Rectal smooth muscle tissue (tissue), 1 donor: ENCODE results near the gene RFC1.
"Not testable (repeated sequence)": the region's sequence is repeated elsewhere in the genome, so short reads cannot be mapped to it uniquely, and the experiment has no call there.

Experiments
- H3K27ac ChIP-seq: one replicate; pipeline ENCODE4 v1.7.0; 2013; ENCODE audit warnings: low read depth, low read length, inconsistent platforms
- H3K27me3 ChIP-seq: one replicate; pipeline ENCODE4 v1.7.0; 2013; ENCODE audit warnings: low read length; ENCODE audit not compliant: control insufficient read depth, insufficient read depth
- H3K36me3 ChIP-seq: one replicate; pipeline ENCODE4 v1.7.0; 2013; ENCODE audit warnings: low read length; ENCODE audit not compliant: control insufficient read depth, insufficient read depth
- H3K4me1 ChIP-seq: one replicate; pipeline ENCODE4 v1.7.0; 2013; ENCODE audit warnings: low read length; ENCODE audit not compliant: control insufficient read depth, insufficient read depth
- H3K4me3 ChIP-seq: one replicate; pipeline ENCODE4 v1.7.0; 2013; ENCODE audit warnings: low read length
- H3K9ac ChIP-seq: one replicate; pipeline ENCODE4 v1.7.0; 2013; ENCODE audit warnings: low read length

RFC1 gene

GRCh38 chr4:39323821-39324220 is 42.3 kb downstream of the RFC1 start:
- H3K36me3 ChIP-seq = peaks cover 4% of the 10 kb centered on the region
- H3K27me3 ChIP-seq = no peaks in the 10 kb centered on the region
- peak overlapping the region; percentile 26 for H3K27ac ChIP-seq
- H3K9ac ChIP-seq = no peak overlapping the region
- no peak overlapping the region for H3K4me3 ChIP-seq
- H3K4me1 ChIP-seq = no peaks in the 10 kb centered on the region

- no peak overlapping the region for H3K4me3 ChIP-seq
- H3K27ac ChIP-seq = no peak overlapping the region
- H3K27me3 ChIP-seq = no peaks in the 10 kb centered on the region
- H3K9ac ChIP-seq = no peak overlapping the region
- no peaks in the 10 kb centered on the region for H3K4me1 ChIP-seq
- H3K36me3 ChIP-seq = peaks cover 2% of the 10 kb centered on the region
Observed at GRCh38 chr4:39320381-39321115, 45.6 kb downstream of the RFC1 start.

DNA sequence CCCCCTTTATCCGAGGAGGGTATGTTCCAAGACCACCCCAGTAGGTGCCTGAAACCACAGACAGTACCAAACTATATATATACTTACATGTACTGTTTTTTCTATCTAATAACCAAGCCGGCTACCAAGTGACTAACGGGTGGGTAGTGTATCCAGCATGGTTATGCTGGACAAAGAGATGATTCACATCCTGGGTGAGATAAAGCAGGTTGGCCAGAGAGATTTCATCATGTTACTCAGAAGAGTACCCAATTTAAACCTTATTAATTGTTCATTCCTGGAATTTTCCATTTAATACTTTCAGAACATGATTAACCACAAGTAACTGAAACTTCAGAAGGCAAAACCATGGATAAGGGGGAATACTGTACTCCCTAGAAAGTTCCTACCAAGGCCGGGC is 46.5 kb downstream of the RFC1 start:
- no peak overlapping the region for H3K27ac ChIP-seq
- peaks cover 6% of the 10 kb centered on the region for H3K36me3 ChIP-seq
- no peak overlapping the region for H3K4me3 ChIP-seq
- H3K27me3 ChIP-seq = no peaks in the 10 kb centered on the region
- H3K9ac ChIP-seq = no peak overlapping the region
- no peaks in the 10 kb centered on the region for H3K4me1 ChIP-seq

DNA sequence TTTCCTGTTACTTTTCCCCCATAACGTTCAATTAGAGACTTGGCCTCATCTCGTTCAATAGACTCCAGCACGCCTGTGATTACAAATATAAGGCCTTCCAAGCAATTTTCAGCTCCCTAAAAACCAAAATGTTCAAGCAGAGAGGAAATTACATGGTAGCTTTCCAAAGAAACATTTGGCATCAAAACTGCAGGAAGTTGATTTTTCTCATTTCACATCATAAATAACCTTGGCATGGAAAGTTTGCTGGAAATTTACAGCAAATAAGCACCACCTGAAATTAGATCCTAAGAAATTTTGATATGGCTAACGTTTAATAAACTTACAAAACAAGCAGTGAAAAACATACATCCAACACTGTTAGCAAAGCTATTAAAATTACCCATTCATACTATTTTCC is 53.3 kb downstream of the RFC1 start:
- H3K4me1 ChIP-seq = no peaks in the 10 kb centered on the region
- peaks cover 33% of the 10 kb centered on the region for H3K36me3 ChIP-seq
- peak overlapping the region; percentile 18 for H3K27ac ChIP-seq
- no peak overlapping the region for H3K4me3 ChIP-seq
- H3K27me3 ChIP-seq = no peaks in the 10 kb centered on the region
- H3K9ac ChIP-seq = no peak overlapping the region

GRCh38 chr4:39308611-39309010 is 57.6 kb downstream of the RFC1 start:
- no peak overlapping the region for H3K9ac ChIP-seq

DNA sequence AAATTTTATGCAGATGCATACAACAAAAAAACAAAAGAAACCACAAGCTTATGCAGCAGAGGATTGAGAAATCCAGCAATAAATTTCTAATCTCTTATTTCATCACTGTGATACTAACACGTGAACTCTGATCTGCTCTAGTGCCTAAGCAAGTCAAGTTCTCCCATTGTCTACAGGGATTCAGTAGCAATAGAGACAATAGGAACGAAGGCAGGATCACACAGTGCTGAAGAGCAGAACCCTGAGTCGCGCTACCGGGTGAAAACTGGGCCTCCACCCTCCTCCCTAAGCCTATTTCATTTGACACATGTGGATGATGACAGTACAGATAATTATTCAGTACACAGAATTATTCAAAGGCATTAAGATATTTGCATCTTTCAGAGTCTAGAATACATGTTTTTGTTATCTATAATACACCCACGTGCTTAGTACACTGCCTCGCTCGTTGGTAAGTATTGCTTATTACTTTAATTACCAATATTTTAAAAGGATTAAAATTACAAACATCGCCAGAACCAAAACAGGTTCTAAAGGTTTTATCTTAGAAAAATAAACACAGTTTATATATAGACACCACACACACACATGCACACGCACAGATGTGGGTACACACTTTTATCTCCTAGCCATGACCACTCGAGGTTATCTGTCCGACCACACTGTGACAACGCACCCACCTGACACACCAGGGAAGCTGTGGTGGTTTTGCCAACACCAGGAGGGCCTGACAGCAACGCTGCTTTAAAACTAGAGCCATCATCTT is 60.1 kb downstream of the RFC1 start:
- H3K36me3 ChIP-seq = peaks cover 27% of the 10 kb centered on the region
- H3K4me3 ChIP-seq = no peak overlapping the region
- H3K4me1 ChIP-seq = no peaks in the 10 kb centered on the region
- H3K27me3 ChIP-seq = no peaks in the 10 kb centered on the region
- no peak overlapping the region for H3K9ac ChIP-seq
- H3K27ac ChIP-seq = no peak overlapping the region

More at GRCh38 chr4:39308611-39309010, 57.6 kb downstream of the RFC1 start:
- H3K4me3 ChIP-seq = no peak overlapping the region
- H3K27me3 ChIP-seq = no peaks in the 10 kb centered on the region
- no peaks in the 10 kb centered on the region for H3K4me1 ChIP-seq
- peaks cover 32% of the 10 kb centered on the region for H3K36me3 ChIP-seq
- no peak overlapping the region for H3K27ac ChIP-seq

- H3K27me3 ChIP-seq = no peaks in the 10 kb centered on the region
- no peaks in the 10 kb centered on the region for H3K4me1 ChIP-seq
- peaks cover 27% of the 10 kb centered on the region for H3K36me3 ChIP-seq
- no peak overlapping the region for H3K4me3 ChIP-seq
- H3K27ac ChIP-seq = no peak overlapping the region
- no peak overlapping the region for H3K9ac ChIP-seq
Observed at GRCh38 chr4:39304651-39305050, 61.5 kb downstream of the RFC1 start.

DNA sequence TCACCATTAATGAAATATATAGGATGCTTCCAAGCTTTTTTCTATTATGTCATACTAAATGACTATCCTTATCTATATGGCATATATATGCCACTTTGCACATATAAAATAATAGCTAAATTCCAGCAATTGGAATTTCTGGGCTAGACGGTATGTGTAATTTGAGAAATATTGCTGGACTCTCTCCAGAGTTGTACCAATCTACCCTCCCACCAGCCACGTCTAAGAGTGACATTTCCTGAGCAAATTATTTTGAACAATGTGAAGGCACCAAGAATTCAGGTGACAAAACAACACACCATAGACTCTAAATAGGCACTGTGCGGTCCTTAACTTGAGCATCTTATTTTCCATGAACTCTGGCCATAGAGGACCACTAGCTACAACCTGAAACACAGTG is 62.3 kb downstream of the RFC1 start:
- no peak overlapping the region for H3K9ac ChIP-seq
- no peak overlapping the region for H3K27ac ChIP-seq
- no peak overlapping the region for H3K4me3 ChIP-seq
- no peaks in the 10 kb centered on the region for H3K4me1 ChIP-seq
- H3K27me3 ChIP-seq = no peaks in the 10 kb centered on the region
- H3K36me3 ChIP-seq = peaks cover 25% of the 10 kb centered on the region

- Histone ChIP-seq H3K27me3 (no peaks in the 10 kb centered on the region), H3K9ac (no peak overlapping the region), H3K36me3 (peaks cover 25% of the 10 kb centered on the region), H3K27ac (no peak overlapping the region), H3K4me1 (no peaks in the 10 kb centered on the region), H3K4me3 (no peak overlapping the region)
Observed at GRCh38 chr4:39302901-39303300, 63.3 kb downstream of the RFC1 start.

DNA sequence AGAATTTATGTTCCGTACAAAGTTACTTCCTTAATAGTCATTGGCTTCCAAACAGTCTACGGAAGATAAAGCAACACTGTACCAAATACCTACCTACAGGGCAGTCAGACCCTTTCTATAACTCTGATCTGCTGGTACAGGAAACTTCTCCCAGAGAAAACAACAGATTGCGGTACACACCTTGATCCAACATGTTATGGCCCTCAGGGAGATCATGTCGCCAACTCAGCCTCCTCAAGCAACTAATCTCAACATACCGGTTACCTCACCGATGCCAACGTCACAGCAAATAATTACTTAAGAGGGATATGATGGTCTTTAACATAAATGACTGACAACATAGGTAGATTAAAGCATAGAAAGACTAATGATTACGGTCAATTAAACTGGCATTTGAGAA is 70.4 kb downstream of the RFC1 start:
- peaks cover 19% of the 10 kb centered on the region for H3K36me3 ChIP-seq
- H3K9ac ChIP-seq = no peak overlapping the region
- no peaks in the 10 kb centered on the region for H3K27me3 ChIP-seq
- no peak overlapping the region for H3K4me3 ChIP-seq
- no peak overlapping the region for H3K27ac ChIP-seq
- H3K4me1 ChIP-seq = no peaks in the 10 kb centered on the region

DNA sequence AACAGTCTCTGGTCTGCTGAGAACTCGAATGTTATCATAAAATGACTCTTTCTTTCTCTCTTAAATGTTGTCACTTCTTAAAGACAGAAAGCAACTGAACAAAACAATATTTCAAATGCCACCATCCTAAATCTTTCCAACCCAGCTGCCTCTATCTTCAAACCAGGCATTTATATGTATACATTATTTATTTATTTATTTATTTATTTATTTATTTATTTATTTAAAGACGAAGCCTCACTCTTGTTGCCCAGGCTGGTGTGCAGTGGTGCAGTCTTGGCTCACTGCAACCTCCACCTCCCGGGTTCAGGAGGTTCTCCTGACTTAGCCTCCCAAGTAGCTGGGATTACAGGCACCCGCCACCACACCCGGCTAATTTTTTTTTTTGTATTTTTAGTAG is 73.7 kb downstream of the RFC1 start:
- not testable (repeated sequence) for H3K4me1 ChIP-seq, H3K27me3 ChIP-seq, H3K27ac ChIP-seq, H3K9ac ChIP-seq, H3K4me3 ChIP-seq
- H3K36me3 ChIP-seq = peaks cover 21% of the 10 kb centered on the region

DNA sequence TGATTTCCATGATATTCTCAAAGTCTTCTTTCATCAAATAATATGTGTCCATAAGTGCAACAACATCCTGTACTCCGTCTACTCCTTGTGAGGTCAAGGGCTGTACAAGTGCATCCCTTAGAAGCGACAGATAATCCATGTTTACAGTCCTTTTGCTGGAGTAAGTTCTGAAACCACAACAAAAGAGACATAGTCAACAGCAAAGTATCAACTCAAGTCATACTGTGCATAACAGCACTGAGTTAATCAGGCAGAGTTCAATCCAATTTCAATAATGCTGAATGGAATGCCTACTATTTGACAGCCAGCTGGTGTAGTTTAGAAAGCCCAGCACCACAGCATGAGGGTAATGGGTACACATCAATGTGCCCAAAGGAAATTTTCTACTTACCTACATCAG is 74.5 kb downstream of the RFC1 start:
- H3K4me1 ChIP-seq = no peaks in the 10 kb centered on the region
- H3K36me3 ChIP-seq = peaks cover 27% of the 10 kb centered on the region
- no peak overlapping the region for H3K4me3 ChIP-seq
- no peak overlapping the region for H3K27ac ChIP-seq
- no peak overlapping the region for H3K9ac ChIP-seq
- no peaks in the 10 kb centered on the region for H3K27me3 ChIP-seq

GRCh38 chr4:39287223-39287622 is 78.9 kb downstream of the RFC1 start:
- Histone ChIP-seq H3K27ac (no peak overlapping the region), H3K27me3 (no peaks in the 10 kb centered on the region), H3K4me3 (no peak overlapping the region), H3K36me3 (peaks cover 27% of the 10 kb centered on the region), H3K9ac (no peak overlapping the region), H3K4me1 (no peaks in the 10 kb centered on the region)
